ENCODE data around the gene UCP3.

GRCh38 chr11:73996161-73996747 lies 12.6 kb downstream of the UCP3 start:
- TF ChIP-seq CTCF (IDR thresholded peaks at IDR 0.05) = no peak
- TF ChIP-seq POLR2A (IDR thresholded peaks at IDR 0.05) = no peak

All from prostate gland (tissue), 2 donors.